ENCODE measurements around the gene GEN1.

The GEN1 gene

DNA sequence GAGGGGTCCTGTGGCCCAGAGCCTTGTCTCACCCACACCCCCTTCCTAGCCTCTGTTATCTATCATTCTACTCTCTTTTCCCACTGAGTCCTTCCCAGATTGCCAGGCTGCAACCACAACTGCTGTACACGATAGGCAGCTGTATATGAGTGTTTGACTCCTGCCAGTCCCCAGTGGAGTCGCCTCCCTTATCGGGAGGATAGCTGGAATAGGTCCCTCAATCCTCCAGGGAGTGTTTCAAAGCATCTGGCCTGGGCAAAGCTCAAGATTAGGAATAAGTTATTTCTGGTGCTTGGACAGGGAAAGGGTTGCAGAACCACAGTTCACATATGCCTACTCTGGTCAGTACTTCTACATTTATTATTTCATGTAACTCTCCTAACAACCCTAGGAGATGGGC lies 67.1 kb downstream of the GEN1 start:
- no peak for TF ChIP-seq USF1 (IDR thresholded peaks at IDR 0.05)
- TF ChIP-seq TCF12 (IDR thresholded peaks at IDR 0.05; ENCODE audit: low read depth): no peak
- TF ChIP-seq NFIC (IDR thresholded peaks at IDR 0.05): no peak
- TF ChIP-seq TAF1 (IDR thresholded peaks at IDR 0.05; ENCODE audit: low read depth): no peak
- TF ChIP-seq YY1 (IDR thresholded peaks at IDR 0.05; ENCODE audit: low read depth): no peak
- TF ChIP-seq EP300 (IDR thresholded peaks at IDR 0.05; ENCODE audit: borderline replicate concordance): no peak
- no peak for TF ChIP-seq EGR1 (IDR thresholded peaks at IDR 0.05)
- TF ChIP-seq ZBTB7A (IDR thresholded peaks at IDR 0.05; ENCODE audit: low read depth): no peak
- TF ChIP-seq TEAD4 (IDR thresholded peaks at IDR 0.05): no peak
- no peak for TF ChIP-seq CEBPB (IDR thresholded peaks at IDR 0.05)
- TF ChIP-seq FOXM1 (IDR thresholded peaks at IDR 0.05; ENCODE audit: borderline replicate concordance, low read depth): no peak
- TF ChIP-seq, protein P1, sequence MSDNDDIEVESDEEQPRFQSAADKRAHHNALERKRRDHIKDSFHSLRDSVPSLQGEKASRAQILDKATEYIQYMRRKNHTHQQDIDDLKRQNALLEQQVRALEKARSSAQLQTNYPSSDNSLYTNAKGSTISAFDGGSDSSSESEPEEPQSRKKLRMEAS (IDR thresholded peaks at IDR 0.05): no peak
- TF ChIP-seq RAD21 (IDR thresholded peaks at IDR 0.05; ENCODE audit: low read depth): no peak
- no peak for TF ChIP-seq CREB1 (IDR thresholded peaks at IDR 0.05; ENCODE audit: low read depth)
- TF ChIP-seq REST (IDR thresholded peaks at IDR 0.05; ENCODE audit: low read depth): no peak

GRCh38 chr2:17821535-17822444 lies 67.9 kb downstream of the GEN1 start:
- TF ChIP-seq USF1 (IDR thresholded peaks at IDR 0.05) (no peak), EGR1 (IDR thresholded peaks at IDR 0.05) (no peak), TEAD4 (IDR thresholded peaks at IDR 0.05) (no peak), ZBTB7A (IDR thresholded peaks at IDR 0.05; ENCODE audit: low read depth) (no peak), TAF1 (IDR thresholded peaks at IDR 0.05; ENCODE audit: low read depth) (no peak), CEBPB (IDR thresholded peaks at IDR 0.05) (no peak), TCF12 (IDR thresholded peaks at IDR 0.05; ENCODE audit: low read depth) (no peak), CREB1 (IDR thresholded peaks at IDR 0.05; ENCODE audit: low read depth) (no peak), NFIC (IDR thresholded peaks at IDR 0.05) (no peak), FOXM1 (IDR thresholded peaks at IDR 0.05; ENCODE audit: borderline replicate concordance, low read depth) (no peak), YY1 (IDR thresholded peaks at IDR 0.05; ENCODE audit: low read depth) (no peak), EP300 (IDR thresholded peaks at IDR 0.05; ENCODE audit: borderline replicate concordance) (no peak)
- TF ChIP-seq, protein P1 (IDR thresholded peaks at IDR 0.05): no peak

GRCh38 chr2:17822445-17823117 lies 68.6 kb downstream of the GEN1 start:
- TF ChIP-seq NFIC (IDR thresholded peaks at IDR 0.05) (no peak), TEAD4 (IDR thresholded peaks at IDR 0.05) (no peak), CREB1 (IDR thresholded peaks at IDR 0.05; ENCODE audit: low read depth) (no peak)

DNA sequence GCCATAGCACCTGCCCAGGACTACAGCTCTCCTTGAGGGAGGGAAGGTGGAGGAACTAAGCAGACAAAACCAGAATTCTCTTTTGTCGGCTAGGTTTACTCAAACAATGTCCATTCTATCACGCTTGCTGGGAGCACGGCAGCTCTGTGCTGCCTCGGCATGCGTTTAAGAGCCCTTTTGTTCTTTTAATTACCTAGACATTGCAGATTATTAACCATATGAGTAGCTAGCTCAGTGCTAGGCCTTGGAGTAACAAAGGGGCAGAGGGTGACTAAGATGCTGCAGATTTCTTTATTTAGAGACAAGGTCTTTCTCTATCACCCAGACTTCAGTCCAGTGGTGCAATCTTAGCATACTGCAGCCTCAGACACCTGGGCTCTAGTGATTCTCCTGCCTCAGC lies 73.4 kb downstream of the GEN1 start:
- no peak for TF ChIP-seq CREB1 (IDR thresholded peaks at IDR 0.05; ENCODE audit: low read depth)
- TF ChIP-seq YY1 (IDR thresholded peaks at IDR 0.05; ENCODE audit: low read depth): no peak
- no peak for TF ChIP-seq REST (IDR thresholded peaks at IDR 0.05; ENCODE audit: low read depth)
- TF ChIP-seq CEBPB (IDR thresholded peaks at IDR 0.05): no peak
- TF ChIP-seq NFIC (IDR thresholded peaks at IDR 0.05): no peak

GRCh38 chr2:17827785-17828184 lies 73.8 kb downstream of the GEN1 start:
- TF ChIP-seq RAD21 (IDR thresholded peaks at IDR 0.05; ENCODE audit: low read depth) (no peak), USF1 (IDR thresholded peaks at IDR 0.05) (no peak), TAF1 (IDR thresholded peaks at IDR 0.05; ENCODE audit: low read depth) (no peak), CREB1 (IDR thresholded peaks at IDR 0.05; ENCODE audit: low read depth) (no peak), CEBPB (IDR thresholded peaks at IDR 0.05) (no peak), ZBTB7A (IDR thresholded peaks at IDR 0.05; ENCODE audit: low read depth) (no peak), YY1 (IDR thresholded peaks at IDR 0.05; ENCODE audit: low read depth) (no peak), EGR1 (IDR thresholded peaks at IDR 0.05) (no peak), EP300 (IDR thresholded peaks at IDR 0.05; ENCODE audit: borderline replicate concordance) (no peak), REST (IDR thresholded peaks at IDR 0.05; ENCODE audit: low read depth) (no peak), TEAD4 (IDR thresholded peaks at IDR 0.05) (no peak), FOXM1 (IDR thresholded peaks at IDR 0.05; ENCODE audit: borderline replicate concordance, low read depth) (no peak), TCF12 (IDR thresholded peaks at IDR 0.05; ENCODE audit: low read depth) (no peak), NFIC (IDR thresholded peaks at IDR 0.05) (no peak)
- TF ChIP-seq, protein P1 (IDR thresholded peaks at IDR 0.05): no peak
